Muscle layer of duodenum (tissue), 2 donors: ENCODE data around the gene DDX25.

Source experiments
- H3K27ac ChIP-seq: one replicate; pipeline ENCODE4 v1.7.0; 2013; ENCODE audit warnings: mild to moderate bottlenecking, low read length
- H3K27me3 ChIP-seq: one replicate; pipeline ENCODE4 v1.7.0; 2013; ENCODE audit warnings: low read depth, mild to moderate bottlenecking, control low read depth, low read length
- H3K36me3 ChIP-seq, 2 donors: one replicate each; pipeline ENCODE4 v1.7.0; 2013; ENCODE audit warnings: low read length in 2 of 2, control low read depth in 1 of 2, mild to moderate bottlenecking in 1 of 2; ENCODE audit not compliant: insufficient read depth in 2 of 2, control insufficient read depth in 1 of 2
- H3K4me1 ChIP-seq, 2 donors: one replicate each; pipeline ENCODE4 v1.7.0; 2013; ENCODE audit warnings: low read length in 2 of 2, mild to moderate bottlenecking in 2 of 2, control low read depth in 1 of 2, moderate library complexity in 1 of 2; ENCODE audit not compliant: insufficient read depth in 2 of 2, control insufficient read depth in 1 of 2
- H3K4me3 ChIP-seq, 2 donors: one replicate each; pipeline ENCODE4 v1.7.0; 2013; ENCODE audit warnings: low read length in 2 of 2, low read depth in 1 of 2, mild to moderate bottlenecking in 1 of 2
- H3K9me3 ChIP-seq, 2 donors: one replicate each; pipeline ENCODE4 v1.7.0; 2013; ENCODE audit warnings: low read length in 2 of 2, control low read depth in 1 of 2, mild to moderate bottlenecking in 1 of 2; ENCODE audit not compliant: control insufficient read depth in 1 of 2
- donor health status: healthy.

The DDX25 gene

DNA sequence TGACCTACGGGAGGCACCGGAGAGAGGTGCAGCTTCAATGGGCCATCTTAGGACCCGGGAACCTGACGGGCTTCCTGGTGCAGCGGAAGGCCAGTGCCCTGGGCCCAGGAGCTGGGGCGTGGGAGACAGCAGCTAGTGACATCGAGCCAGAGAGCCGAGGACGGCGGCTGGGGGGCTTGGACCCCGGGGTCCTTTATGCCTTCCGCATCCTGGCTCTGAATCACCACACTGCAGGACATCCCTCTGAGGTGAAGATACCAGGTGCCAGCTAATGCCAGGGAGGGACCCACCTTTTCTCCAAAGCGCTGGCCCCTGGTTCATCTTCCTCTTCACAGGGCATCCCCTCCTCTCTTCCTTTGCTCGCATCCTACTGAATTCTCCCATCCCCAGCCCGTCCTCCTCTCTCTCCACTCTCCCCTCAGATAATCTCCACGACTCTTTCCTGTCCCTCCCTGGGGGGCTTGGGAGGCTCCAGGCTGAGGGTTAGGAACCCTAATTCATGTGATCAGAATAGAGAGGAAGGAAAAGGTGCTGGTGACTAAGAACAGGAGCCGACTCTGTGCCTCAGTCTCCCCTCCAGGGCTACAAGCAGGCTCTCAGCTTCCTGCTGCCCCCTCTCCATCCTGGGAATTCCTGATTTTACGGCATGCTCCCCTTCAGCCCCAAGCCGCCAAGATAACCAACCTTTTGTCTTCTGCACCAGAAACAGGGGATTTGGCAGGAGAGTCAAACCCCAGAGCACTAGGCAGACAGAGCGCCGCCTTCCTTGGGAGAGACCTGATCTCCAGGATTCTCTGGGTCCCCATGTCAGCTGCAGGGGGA is 50.0 kb downstream of the DDX25 start:
- Histone ChIP-seq H3K4me1 (peaks cover 3 to 38% of the 10 kb centered on the region in 2 donors), H3K36me3 (peaks cover 8 to 27% of the 10 kb centered on the region in 2 donors), H3K27me3 (no peaks in the 10 kb centered on the region), H3K27ac (no peak overlapping the region), H3K9me3 (no peaks in the 10 kb centered on the region), H3K4me3 (no peak overlapping the region)

DNA sequence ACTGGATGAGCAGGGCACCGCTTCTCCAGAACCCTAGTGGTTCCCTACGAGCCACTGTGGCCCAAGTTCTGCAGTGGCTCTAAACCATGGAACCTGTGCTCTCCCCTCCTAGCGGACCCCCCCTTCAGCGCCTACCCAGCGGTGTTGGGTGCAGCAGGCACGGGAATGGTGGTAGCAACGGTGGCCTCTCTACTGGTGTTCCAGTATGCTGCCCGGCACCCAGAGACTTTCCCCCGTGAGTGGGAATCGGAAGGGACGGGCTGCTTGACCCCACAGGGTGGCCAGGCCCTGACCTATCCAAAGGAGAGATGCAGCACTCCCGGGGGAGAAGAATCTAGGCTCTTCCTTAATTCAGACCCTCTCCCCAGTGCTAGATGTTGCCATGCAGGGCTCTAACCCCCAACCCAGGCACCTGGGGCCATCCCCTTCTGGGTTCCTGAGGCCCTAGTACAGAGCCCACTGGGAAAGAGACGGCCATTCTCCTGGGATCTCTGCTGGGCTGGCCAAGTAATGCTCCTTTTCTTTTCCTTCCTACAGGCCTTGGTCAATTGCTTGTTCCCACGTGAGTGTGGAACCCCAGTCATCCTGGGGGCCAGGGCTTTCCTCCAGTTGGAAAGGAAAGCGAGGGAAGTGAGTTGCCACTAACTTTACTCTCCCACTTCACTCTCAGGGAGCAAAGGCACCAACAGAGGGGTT is 50.8 kb downstream of the DDX25 start:
- Histone ChIP-seq H3K9me3 (no peaks in the 10 kb centered on the region), H3K4me3 (no peak overlapping the region), H3K27me3 (no peaks in the 10 kb centered on the region), H3K4me1 (peaks cover 3 to 38% of the 10 kb centered on the region in 2 donors), H3K36me3 (peaks cover 13 to 34% of the 10 kb centered on the region in 2 donors), H3K27ac (no peak overlapping the region)

DNA sequence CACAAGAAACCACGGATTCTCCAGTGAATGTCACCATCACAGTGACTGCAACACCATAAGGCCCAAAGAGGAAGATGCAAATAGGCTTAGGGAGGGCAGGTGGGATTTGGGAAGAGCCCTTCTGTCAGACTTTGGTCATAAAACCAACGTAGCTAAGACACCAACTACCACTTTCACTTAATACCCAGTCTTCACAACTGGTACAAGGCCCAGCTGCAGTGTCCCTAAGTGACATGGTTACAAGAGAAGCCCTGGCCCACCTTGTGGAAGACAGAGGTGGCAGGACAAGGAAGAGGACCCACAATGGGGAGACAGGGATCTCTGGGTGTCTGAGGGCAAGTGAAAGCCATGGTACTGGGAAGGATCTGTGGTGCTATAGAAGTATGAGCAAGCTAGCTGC is 51.5 kb downstream of the DDX25 start:
- H3K27ac ChIP-seq = no peak overlapping the region
- peaks cover 16 to 42% of the 10 kb centered on the region in 2 donors for H3K36me3 ChIP-seq
- no peaks in the 10 kb centered on the region for H3K27me3 ChIP-seq
- no peaks in the 10 kb centered on the region for H3K9me3 ChIP-seq
- peaks cover 3 to 34% of the 10 kb centered on the region in 2 donors for H3K4me1 ChIP-seq
- no peak overlapping the region for H3K4me3 ChIP-seq

DNA sequence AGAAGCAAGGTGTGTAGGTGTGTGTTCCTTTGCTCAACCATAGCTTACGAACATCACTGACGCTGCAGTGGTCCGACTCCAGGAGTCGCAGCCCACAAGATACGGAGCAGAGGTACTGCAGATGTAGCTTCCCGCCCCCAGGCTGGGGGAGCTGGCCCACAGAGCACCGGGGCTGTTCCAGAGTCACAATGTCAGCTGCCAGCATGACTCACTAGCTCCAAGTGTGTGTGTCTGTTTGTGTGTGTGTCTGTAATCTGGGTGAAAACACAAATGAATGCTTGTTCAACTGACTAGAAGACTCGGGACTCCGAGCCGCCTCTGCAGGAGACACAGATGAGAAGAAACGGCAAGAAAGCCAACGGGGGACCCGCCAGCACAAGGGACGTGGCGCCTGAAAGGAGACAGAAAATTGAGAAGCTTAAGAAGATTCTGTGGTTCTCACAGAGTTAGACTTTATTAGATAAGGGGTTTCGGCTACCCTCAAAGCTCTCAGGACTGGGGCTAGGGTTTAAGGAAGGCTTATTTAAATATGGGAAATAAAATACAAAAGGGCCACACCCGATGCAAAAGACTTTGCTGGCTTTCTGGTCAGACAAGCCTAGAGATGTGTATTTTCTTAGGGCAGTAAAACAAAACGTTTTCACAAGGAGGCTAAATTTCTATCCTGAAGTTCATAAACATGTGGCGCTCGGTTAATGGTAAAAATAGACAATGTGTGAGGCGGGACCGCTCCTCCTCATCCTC is 52.3 kb downstream of the DDX25 start:
- Histone ChIP-seq H3K27ac (no peak overlapping the region), H3K36me3 (peaks cover 23 to 49% of the 10 kb centered on the region in 2 donors), H3K27me3 (no peaks in the 10 kb centered on the region), H3K9me3 (no peaks in the 10 kb centered on the region), H3K4me3 (no peak overlapping the region), H3K4me1 (peaks cover 3 to 27% of the 10 kb centered on the region in 2 donors)

DNA sequence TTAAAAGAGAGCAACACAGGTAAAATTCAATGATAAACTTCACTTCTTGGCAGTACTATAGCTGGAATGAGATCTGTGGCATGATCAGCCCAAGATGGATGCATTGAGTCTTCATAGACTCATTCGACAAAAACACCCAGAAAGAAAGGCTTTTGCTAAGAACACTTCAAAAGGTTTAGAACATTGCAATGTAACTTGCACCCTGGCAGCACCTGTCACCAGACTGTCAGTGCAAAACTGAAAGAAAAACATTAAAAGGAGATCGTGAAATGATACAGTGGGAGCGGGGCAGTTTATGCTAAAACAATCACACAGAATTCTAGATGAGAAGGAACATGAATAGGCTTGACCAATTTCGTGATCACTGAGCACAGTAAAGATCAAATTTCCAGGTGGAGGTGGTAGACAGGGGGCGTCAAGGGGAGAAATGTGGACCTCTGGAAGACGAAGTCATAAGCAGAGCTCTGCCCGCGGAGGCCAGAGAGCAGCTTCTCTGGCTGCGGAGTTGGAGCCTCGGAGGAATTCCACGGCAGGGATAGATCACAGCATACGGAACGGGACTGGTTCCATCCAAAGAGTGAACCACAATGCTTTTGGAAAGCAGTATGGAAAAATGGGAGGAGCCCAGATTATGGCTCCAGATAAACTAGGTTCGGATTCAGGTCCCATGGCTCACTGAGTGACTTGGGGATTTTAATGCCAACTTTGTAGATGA is 53.5 kb downstream of the DDX25 start:
- H3K4me1 ChIP-seq = peaks cover 3 to 15% of the 10 kb centered on the region in 2 donors
- H3K4me3 ChIP-seq = no peak overlapping the region
- H3K27me3 ChIP-seq = no peaks in the 10 kb centered on the region
- H3K36me3 ChIP-seq = peaks cover 26 to 61% of the 10 kb centered on the region in 2 donors
- no peak overlapping the region for H3K27ac ChIP-seq
- H3K9me3 ChIP-seq = peaks cover 0 to 4% of the 10 kb centered on the region in 2 donors

DNA sequence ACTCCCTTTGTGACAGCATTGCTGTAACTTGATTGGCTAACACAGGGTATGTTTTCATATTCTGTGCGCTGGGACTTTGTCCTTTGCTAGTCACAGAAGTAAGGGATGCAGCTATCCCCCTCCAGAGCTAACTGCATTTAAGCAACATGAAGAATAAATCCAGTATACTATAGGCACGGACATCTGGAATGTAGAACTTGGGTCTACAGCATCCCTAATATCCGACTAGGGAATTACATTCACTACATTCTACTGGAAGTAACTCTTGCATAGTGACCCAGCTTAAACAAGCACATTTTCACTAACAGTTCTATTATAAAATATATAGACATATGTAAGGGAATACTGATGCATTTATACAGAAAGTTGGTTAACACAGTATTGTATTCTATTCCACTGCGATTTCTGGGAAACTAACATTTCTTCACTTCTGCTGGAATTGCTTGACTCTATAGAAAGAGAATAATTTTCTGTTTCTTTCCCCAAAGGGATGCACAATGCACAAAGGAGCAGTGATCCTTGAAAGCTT is 54.6 kb downstream of the DDX25 start:
- H3K4me3 ChIP-seq = no peak overlapping the region
- H3K9me3 ChIP-seq = peaks cover 0 to 4% of the 10 kb centered on the region in 2 donors
- peaks cover 0 to 5% of the 10 kb centered on the region in 2 donors for H3K4me1 ChIP-seq
- no peak overlapping the region for H3K27ac ChIP-seq
- H3K27me3 ChIP-seq = no peaks in the 10 kb centered on the region
- peaks cover 26 to 61% of the 10 kb centered on the region in 2 donors for H3K36me3 ChIP-seq

DNA sequence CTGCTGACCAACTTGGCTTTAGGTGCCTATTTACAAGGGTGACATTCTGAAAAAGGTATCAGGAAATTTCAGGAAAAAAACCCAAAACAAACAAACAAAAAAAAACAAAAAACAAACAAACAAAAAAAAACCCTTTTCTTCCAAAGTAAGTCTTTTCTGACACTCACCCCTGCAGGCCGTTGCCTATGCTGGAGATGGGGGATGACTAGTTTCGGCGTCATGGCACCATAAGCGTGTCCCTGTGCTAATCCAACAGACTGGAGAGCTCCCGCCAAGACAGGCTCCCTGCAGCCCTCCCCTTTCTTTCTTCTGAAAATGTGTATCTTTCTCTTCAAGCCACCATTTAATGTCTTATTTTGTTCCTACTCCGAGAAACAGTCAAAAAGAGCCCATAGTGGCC is 55.2 kb downstream of the DDX25 start:
- Histone ChIP-seq H3K27ac (no peak overlapping the region), H3K36me3 (peaks cover 26 to 61% of the 10 kb centered on the region in 2 donors), H3K9me3 (peaks cover 0 to 4% of the 10 kb centered on the region in 2 donors), H3K4me3 (no peak overlapping the region), H3K4me1 (peaks cover 0 to 5% of the 10 kb centered on the region in 2 donors), H3K27me3 (no peaks in the 10 kb centered on the region)

DNA sequence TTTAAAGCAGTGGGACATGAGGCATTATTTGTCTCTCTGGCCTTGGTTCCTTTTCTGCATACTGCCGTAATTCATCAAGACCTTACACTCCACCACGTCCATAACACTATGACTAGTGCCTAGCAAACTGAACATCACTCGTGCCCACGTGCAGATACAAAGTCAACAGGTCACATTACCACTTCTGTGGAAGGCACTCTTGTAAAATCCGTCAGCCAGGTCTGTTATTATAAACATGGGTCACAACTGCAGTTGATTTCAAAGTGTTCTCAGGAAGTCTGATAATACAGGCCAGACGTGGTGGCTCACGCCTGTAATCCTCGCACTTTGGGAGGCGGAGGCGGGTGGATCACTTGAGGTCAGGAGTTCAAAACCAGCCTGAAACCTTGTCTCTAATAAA is 55.6 kb downstream of the DDX25 start:
- H3K27me3 ChIP-seq = no peaks in the 10 kb centered on the region
- H3K27ac ChIP-seq = no peak overlapping the region
- no peak overlapping the region for H3K4me3 ChIP-seq
- peaks cover 26 to 57% of the 10 kb centered on the region in 2 donors for H3K36me3 ChIP-seq
- peaks cover 0 to 4% of the 10 kb centered on the region in 2 donors for H3K9me3 ChIP-seq
- H3K4me1 ChIP-seq = peaks cover 0 to 5% of the 10 kb centered on the region in 2 donors

DNA sequence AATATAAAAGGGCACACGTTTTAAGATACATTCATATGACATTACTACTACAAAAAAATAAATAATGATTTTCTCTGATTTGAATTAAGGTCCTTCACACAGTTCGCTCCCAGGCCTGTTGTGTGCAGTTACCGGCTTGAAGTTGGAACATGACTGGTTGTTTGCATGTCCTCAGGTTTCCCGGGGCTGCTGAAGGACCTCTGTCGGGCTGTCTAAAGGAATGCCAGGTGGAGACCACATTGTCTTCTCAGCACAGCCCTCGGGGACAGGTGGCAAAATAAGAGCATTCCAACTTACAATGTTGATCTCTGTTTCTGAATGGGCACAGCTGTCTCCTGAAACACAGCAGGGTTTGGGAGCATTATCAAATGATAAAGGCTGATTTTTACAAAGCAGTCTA is 56.5 kb downstream of the DDX25 start:
- H3K9me3 ChIP-seq = peaks cover 0 to 4% of the 10 kb centered on the region in 2 donors
- H3K27ac ChIP-seq = no peak overlapping the region
- no peak overlapping the region for H3K4me3 ChIP-seq
- H3K27me3 ChIP-seq = no peaks in the 10 kb centered on the region
- H3K4me1 ChIP-seq = peaks cover 0 to 5% of the 10 kb centered on the region in 2 donors
- H3K36me3 ChIP-seq = peaks cover 26 to 52% of the 10 kb centered on the region in 2 donors

DNA sequence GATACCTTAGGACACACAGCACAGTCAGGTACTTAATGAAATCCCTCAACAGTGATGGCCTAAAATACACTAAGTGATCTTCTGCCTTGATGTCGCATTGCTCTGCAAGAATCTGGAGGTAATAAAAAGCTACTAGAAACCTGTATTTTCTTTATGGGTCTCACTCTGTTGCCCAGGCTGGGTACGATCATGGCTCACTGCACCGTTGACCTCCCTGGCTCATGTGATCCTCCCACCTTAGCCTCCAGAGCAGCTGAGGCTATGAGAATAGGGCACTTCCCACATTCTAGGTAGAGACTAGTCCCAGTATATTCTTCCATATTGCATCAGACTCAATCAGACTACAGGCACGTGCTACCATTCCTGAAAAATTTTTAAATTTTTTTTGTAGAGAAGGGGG is 63.2 kb downstream of the DDX25 start:
- peaks cover 0 to 2% of the 10 kb centered on the region in 2 donors for H3K9me3 ChIP-seq
- no peak overlapping the region for H3K27ac ChIP-seq
- H3K4me3 ChIP-seq = no peak overlapping the region
- H3K27me3 ChIP-seq = no peaks in the 10 kb centered on the region
- peaks cover 0 to 2% of the 10 kb centered on the region in 2 donors for H3K36me3 ChIP-seq
- H3K4me1 ChIP-seq = no peaks in the 10 kb centered on the region
